HG03565 (cell line): ENCODE results near the gene SLC22A6.
"Not testable (repeated sequence)": the region's sequence is repeated elsewhere in the genome, so short reads cannot be mapped to it uniquely, and the experiment has no call there.

Source experiments
- ATAC-seq: cut with Tn5 transposase; IDR thresholded peaks from one replicate; pipeline ENCODE4 v1.9.1; 2021; ENCODE audit warnings: mild to moderate bottlenecking, moderate library complexity; ENCODE audit not compliant: unreplicated experiment

SLC22A6 gene

GRCh38 chr11:62985041-62985750 is 429 bp upstream of the SLC22A6 start:
- ATAC-seq, result no peak

- ATAC-seq, result no peak
Measured at GRCh38 chr11:62983536-62984199, 1.1 kb downstream of the SLC22A6 start.

GRCh38 chr11:62981743-62982142 is 3.0 kb downstream of the SLC22A6 start:
- no peak for ATAC-seq

- no peak for ATAC-seq
Measured at GRCh38 chr11:62980133-62980760, 4.5 kb downstream of the SLC22A6 start.

- ATAC-seq, result no peak
Measured at GRCh38 chr11:62976109-62976508, 8.7 kb downstream of the SLC22A6 start.

GRCh38 chr11:62974848-62975522 is 9.8 kb downstream of the SLC22A6 start:
- no peak for ATAC-seq

- no peak for ATAC-seq
Measured at GRCh38 chr11:62965574-62965973, 19.2 kb downstream of the SLC22A6 start.

- no peak for ATAC-seq
Measured at GRCh38 chr11:62962391-62962790, 22.4 kb downstream of the SLC22A6 start.

- no peak for ATAC-seq
Measured at GRCh38 chr11:62961017-62961570, 23.7 kb downstream of the SLC22A6 start.

- no peak for ATAC-seq
Measured at GRCh38 chr11:62959422-62959980, 25.3 kb downstream of the SLC22A6 start.

- ATAC-seq, result no peak
Measured at GRCh38 chr11:62958547-62959421, 26.0 kb downstream of the SLC22A6 start.

- no peak for ATAC-seq
Measured at GRCh38 chr11:62957147-62957546, 27.6 kb downstream of the SLC22A6 start.

GRCh38 chr11:62954478-62954877 is 30.3 kb downstream of the SLC22A6 start:
- ATAC-seq, result no peak

- no peak for ATAC-seq
Measured at GRCh38 chr11:62953811-62954210, 31.0 kb downstream of the SLC22A6 start.

- ATAC-seq, result no peak
Measured at GRCh38 chr11:62948765-62949320, 35.9 kb downstream of the SLC22A6 start.

- ATAC-seq, result not testable (repeated sequence)
Measured at GRCh38 chr11:62945538-62945937, 39.2 kb downstream of the SLC22A6 start.

- ATAC-seq, result not testable (repeated sequence)
Measured at GRCh38 chr11:62937528-62937927, 47.2 kb downstream of the SLC22A6 start.

GRCh38 chr11:62934496-62934785 is 50.3 kb downstream of the SLC22A6 start:
- ATAC-seq, result no peak

- ATAC-seq, result no peak
Measured at GRCh38 chr11:62933750-62934495, 50.8 kb downstream of the SLC22A6 start.
